K562 (cell line): ENCODE measurements around the gene CDCA4. TPM values are rescaled to one million over a fixed set of nuclear protein-coding genes. Genes with fewer than 3 reads are reported as not detected.

Source experiments
- BRF1 ChIP-seq: IDR thresholded peaks from 3 replicates; pipeline ENCODE4 v1.6.1; 2011; ENCODE audit warnings: borderline replicate concordance, mild to moderate bottlenecking; ENCODE audit not compliant: insufficient read length; ENCODE audit errors: extremely low read depth
- CAMTA2 ChIP-seq: fragments of 250-450 bp; sonication (Bioruptor Pico); conservative IDR thresholded peaks from 2 replicates; pipeline ENCODE4 v1.5.1; 2022
- CSDE1 ChIP-seq, 2 experiments: fragments of 450-650 bp; IDR thresholded peaks; 2 replicates each; pipeline ENCODE4 v1.6.1; 2016; ENCODE audit warnings: mild to moderate bottlenecking in 1 of 2
- NFIC ChIP-seq: fragments of 450-650 bp; IDR thresholded peaks from 2 replicates; pipeline ENCODE4 v1.6.1; 2017; ENCODE audit warnings: mild to moderate bottlenecking, inconsistent platforms
- PYGO2 ChIP-seq: fragments of 450-650 bp; IDR thresholded peaks from 2 replicates; pipeline ENCODE4 v1.6.1; 2016; ENCODE audit warnings: mild to moderate bottlenecking, missing genetic modification characterization, moderate library complexity, missing compliant biosample characterization
- RB1 ChIP-seq: fragments of 450-650 bp; IDR thresholded peaks from 2 replicates; pipeline ENCODE4 v1.6.1; 2017; ENCODE audit warnings: low read depth, mild to moderate bottlenecking
- SIRT6 ChIP-seq: IDR thresholded peaks from one replicate; pipeline ENCODE4 v1.6.1; 2012; ENCODE audit warnings: low read depth, mild to moderate bottlenecking, control low read depth, inconsistent platforms, low read length, moderate library complexity
- TBL1XR1 ChIP-seq, 2 experiments: IDR thresholded peaks; 2 replicates each; pipeline ENCODE4 v1.6.1; 2012; ENCODE audit warnings: improper control_type of control experiment in 2 of 2, low read length in 2 of 2, mild to moderate bottlenecking in 1 of 2
- ZNF354B ChIP-seq: fragments of 250-450 bp; sonication (Bioruptor Pico); IDR thresholded peaks from 2 replicates; pipeline ENCODE4 v1.4.0; 2020
- ZNF431 ChIP-seq: sonication (generic); formaldehyde crosslinking; IDR thresholded peaks from 2 replicates; pipeline ENCODE4 v1.8.0; 2022; ENCODE audit warnings: mild to moderate bottlenecking, missing genetic modification reagents
- polyA plus RNA-seq, 8 experiments: library from polyadenylated mRNA; depleted of rRNA in 4 of 8; stranded (reverse) in 5 of 8; unstranded in 3 of 8; fragments of >200 nt; fragmentation: Nextera tagmentation in 2 of 8; fragmentation: Illumina TruSeq in 1 of 8; extraction: Ambion mirVana in 2 of 8; extraction: Trizol in 1 of 8; gene quantifications; 2 replicates each; pipeline versions ENCODE4 v1.2.1 to v1.2.3, GENCODE V29; 2011 to 2014; ENCODE audit warnings: inconsistent platforms in 1 of 8, missing spikeins in 1 of 8
- total RNA-seq, 7 experiments: library from RNA; depleted of rRNA in 6 of 7; stranded (reverse); fragments of >200 nt in 6 of 7; fragmentation: Illumina TruSeq in 2 of 7; extraction: Trizol in 2 of 7; gene quantifications; 2 replicates each; pipeline versions ENCODE4 v1.2.1 to v1.2.3, GENCODE V29; 2011 to 2021; ENCODE audit warnings: low replicate concordance in 1 of 7
- TF ChIP-seq, protein P1 (sequence below), 3 experiments: fragments of 200-800 bp in 1 of 3; fragments of 250-450 bp in 1 of 3; fragments of 450-650 bp in 1 of 3; sonication (Bioruptor Pico) in 1 of 3; sonication (Bioruptor generic) in 1 of 3; formaldehyde crosslinking in 1 of 3; IDR thresholded peaks; 2 replicates each; pipeline versions ENCODE4 v1.6.1 to v1.8.0; 2016 to 2022; ENCODE audit warnings: mild to moderate bottlenecking in 2 of 3, missing genetic modification characterization in 2 of 3, missing compliant biosample characterization in 1 of 3, moderate library complexity in 1 of 3
- TF ChIP-seq, protein P2 (sequence below): sonication (generic); formaldehyde crosslinking; IDR thresholded peaks from 2 replicates; pipeline ENCODE4 v1.8.1; 2022; ENCODE audit warnings: missing genetic modification reagents
- TF ChIP-seq, protein P3 (sequence below): fragments of 250-450 bp; sonication (Bioruptor Pico); IDR thresholded peaks from 2 replicates; pipeline ENCODE4 v1.5.1; 2021; ENCODE audit warnings: mild to moderate bottlenecking
- TF ChIP-seq, protein P4 (sequence below): sonication (generic); formaldehyde crosslinking; IDR thresholded peaks from 2 replicates; pipeline ENCODE4 v1.8.1; 2023; ENCODE audit warnings: mild to moderate bottlenecking, missing genetic modification reagents
- TF ChIP-seq, protein P5 (sequence below): fragments of 200-800 bp; sonication (Bioruptor generic); IDR thresholded peaks from 2 replicates; pipeline ENCODE4 v1.6.1; 2017; ENCODE audit warnings: missing genetic modification characterization, missing compliant biosample characterization

CDCA4 gene
- total and polyA plus RNA-seq, 9 of the 15 experiments (the other 6 are each of a cell fraction or from before 2014, with no cell fraction given) = 6.6 to 44.2 (median 23.0) TPM

DNA sequence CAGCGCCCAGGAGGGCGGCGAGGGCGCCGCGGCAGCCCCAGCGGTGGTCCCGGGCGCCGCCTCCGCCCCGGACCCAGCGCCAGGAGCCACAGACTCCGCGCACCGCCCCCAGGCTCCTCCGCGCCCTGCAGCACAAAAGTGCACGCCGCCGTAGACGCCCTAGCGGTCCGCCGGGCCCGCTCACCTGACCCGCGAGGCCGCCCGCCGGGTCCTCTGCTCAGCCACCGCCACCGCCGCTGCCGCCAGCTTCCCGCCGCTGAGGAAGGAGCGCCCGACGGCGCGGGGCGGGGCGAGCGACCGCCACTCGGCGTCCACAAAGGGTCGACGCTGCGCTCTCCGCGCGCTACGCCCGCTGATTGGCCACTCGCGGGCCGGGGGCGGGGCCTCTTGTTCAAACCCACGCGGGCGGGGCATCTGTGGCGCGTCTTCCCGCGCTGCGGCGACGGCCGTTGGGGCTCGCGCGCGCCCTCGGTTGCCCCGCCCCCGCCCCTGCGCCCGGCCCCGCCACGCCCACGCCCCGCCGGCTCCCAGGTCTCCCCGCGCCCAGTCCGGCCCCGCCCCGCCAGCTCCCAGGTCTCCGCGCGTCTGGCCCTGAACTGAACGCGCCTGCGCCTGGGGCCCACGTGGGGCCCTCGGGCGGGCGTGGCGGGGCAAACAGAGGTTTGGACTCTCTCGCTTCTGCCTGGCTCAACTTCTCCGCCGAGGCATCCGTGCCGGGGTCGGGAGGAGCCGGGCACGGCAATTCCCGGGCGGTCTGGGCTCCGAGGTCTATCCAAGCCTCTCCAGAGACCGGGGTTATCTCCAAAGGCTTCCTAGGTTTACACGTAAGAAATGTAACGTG, at the start of gene CDCA4 (continued):
- TF ChIP-seq, protein P1, sequence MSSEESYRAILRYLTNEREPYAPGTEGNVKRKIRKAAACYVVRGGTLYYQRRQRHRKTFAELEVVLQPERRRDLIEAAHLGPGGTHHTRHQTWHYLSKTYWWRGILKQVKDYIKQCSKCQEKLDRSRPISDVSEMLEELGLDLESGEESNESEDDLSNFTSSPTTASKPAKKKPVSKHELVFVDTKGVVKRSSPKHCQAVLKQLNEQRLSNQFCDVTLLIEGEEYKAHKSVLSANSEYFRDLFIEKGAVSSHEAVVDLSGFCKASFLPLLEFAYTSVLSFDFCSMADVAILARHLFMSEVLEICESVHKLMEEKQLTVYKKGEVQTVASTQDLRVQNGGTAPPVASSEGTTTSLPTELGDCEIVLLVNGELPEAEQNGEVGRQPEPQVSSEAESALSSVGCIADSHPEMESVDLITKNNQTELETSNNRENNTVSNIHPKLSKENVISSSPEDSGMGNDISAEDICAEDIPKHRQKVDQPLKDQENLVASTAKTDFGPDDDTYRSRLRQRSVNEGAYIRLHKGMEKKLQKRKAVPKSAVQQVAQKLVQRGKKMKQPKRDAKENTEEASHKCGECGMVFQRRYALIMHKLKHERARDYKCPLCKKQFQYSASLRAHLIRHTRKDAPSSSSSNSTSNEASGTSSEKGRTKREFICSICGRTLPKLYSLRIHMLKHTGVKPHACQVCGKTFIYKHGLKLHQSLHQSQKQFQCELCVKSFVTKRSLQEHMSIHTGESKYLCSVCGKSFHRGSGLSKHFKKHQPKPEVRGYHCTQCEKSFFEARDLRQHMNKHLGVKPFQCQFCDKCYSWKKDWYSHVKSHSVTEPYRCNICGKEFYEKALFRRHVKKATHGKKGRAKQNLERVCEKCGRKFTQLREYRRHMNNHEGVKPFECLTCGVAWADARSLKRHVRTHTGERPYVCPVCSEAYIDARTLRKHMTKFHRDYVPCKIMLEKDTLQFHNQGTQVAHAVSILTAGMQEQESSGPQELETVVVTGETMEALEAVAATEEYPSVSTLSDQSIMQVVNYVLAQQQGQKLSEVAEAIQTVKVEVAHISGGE (CRISPR knock-in tag; IDR thresholded peaks at IDR 0.05) = no peak
- TF ChIP-seq NFIC (no peak), SIRT6 (no peak), TBL1XR1 (IDR thresholded peaks at IDR 0.05; ENCODE audit: low read length in 2 of 2) (no peak), ZNF354B (CRISPR knock-in tag) (no peak), ZNF431 (CRISPR knock-in tag) (0 out of 2 replicates have a peak, but pooled peaks have one; percentile 40), PYGO2 (no peak), RB1 (peak; percentile 76), CSDE1 (IDR thresholded peaks at IDR 0.05) (no peak), BRF1 (no peak), CAMTA2 (CRISPR knock-in tag) (no peak)
- TF ChIP-seq, protein P2, sequence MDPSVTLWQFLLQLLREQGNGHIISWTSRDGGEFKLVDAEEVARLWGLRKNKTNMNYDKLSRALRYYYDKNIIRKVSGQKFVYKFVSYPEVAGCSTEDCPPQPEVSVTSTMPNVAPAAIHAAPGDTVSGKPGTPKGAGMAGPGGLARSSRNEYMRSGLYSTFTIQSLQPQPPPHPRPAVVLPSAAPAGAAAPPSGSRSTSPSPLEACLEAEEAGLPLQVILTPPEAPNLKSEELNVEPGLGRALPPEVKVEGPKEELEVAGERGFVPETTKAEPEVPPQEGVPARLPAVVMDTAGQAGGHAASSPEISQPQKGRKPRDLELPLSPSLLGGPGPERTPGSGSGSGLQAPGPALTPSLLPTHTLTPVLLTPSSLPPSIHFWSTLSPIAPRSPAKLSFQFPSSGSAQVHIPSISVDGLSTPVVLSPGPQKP (CRISPR knock-in tag) = no peak
- TF ChIP-seq, protein P3, sequence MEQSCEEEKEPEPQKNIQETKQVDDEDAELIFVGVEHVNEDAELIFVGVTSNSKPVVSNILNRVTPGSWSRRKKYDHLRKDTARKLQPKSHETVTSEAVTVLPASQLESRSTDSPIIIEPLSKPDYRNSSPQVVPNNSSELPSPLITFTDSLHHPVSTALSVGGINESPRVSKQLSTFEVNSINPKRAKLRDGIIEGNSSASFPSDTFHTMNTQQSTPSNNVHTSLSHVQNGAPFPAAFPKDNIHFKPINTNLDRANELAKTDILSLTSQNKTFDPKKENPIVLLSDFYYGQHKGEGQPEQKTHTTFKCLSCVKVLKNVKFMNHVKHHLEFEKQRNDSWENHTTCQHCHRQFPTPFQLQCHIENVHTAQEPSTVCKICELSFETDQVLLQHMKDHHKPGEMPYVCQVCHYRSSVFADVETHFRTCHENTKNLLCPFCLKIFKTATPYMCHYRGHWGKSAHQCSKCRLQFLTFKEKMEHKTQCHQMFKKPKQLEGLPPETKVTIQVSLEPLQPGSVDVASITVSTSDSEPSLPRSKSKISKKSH = no peak
- TF ChIP-seq, protein P4, sequence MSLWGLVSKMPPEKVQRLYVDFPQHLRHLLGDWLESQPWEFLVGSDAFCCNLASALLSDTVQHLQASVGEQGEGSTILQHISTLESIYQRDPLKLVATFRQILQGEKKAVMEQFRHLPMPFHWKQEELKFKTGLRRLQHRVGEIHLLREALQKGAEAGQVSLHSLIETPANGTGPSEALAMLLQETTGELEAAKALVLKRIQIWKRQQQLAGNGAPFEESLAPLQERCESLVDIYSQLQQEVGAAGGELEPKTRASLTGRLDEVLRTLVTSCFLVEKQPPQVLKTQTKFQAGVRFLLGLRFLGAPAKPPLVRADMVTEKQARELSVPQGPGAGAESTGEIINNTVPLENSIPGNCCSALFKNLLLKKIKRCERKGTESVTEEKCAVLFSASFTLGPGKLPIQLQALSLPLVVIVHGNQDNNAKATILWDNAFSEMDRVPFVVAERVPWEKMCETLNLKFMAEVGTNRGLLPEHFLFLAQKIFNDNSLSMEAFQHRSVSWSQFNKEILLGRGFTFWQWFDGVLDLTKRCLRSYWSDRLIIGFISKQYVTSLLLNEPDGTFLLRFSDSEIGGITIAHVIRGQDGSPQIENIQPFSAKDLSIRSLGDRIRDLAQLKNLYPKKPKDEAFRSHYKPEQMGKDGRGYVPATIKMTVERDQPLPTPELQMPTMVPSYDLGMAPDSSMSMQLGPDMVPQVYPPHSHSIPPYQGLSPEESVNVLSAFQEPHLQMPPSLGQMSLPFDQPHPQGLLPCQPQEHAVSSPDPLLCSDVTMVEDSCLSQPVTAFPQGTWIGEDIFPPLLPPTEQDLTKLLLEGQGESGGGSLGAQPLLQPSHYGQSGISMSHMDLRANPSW (CRISPR knock-in tag) = no peak
- TF ChIP-seq, protein P5, sequence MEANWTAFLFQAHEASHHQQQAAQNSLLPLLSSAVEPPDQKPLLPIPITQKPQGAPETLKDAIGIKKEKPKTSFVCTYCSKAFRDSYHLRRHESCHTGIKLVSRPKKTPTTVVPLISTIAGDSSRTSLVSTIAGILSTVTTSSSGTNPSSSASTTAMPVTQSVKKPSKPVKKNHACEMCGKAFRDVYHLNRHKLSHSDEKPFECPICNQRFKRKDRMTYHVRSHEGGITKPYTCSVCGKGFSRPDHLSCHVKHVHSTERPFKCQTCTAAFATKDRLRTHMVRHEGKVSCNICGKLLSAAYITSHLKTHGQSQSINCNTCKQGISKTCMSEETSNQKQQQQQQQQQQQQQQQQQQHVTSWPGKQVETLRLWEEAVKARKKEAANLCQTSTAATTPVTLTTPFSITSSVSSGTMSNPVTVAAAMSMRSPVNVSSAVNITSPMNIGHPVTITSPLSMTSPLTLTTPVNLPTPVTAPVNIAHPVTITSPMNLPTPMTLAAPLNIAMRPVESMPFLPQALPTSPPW = peak; percentile 87
